ENCODE results near the gene SLC10A6.

SLC10A6 gene

DNA sequence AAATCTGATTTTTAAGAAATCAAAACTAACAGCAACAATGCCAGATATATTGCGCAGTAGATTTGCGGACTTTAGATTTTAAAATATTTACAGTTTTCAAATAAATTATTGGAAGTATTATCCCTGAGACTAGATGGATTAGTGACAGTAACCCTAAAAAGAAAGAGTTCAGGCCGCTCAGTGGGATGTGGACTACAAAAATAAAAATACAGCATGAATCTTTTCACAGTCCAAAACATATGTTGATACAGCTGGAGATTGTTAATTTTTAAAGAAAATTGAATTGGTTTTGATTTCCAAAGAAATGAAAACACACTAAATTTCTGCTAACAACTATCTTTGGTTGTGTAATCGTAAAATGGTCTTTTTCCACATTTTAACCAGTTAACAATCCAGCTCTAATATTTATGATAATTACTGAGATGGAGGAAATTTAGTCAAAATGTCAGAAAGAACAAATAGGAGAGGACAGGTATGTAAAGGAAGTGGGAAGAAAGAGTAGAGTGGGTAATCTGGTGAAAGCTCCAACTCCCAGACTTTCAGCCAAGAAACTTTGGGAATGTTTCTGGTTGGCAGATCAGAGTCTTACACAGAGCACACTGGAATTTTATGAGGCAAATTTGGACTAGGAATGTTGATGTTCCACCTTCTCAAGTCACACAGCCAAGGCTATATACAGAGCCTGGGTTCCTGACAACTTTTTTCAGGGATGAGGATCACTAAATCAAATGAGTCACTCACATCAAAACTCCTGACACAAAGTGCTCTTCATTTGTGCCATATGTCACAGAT lies 27.9 kb upstream of the SLC10A6 start:
- TF ChIP-seq, protein P1, sequence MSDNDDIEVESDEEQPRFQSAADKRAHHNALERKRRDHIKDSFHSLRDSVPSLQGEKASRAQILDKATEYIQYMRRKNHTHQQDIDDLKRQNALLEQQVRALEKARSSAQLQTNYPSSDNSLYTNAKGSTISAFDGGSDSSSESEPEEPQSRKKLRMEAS (IDR thresholded peaks at IDR 0.05) = no peak
- TF ChIP-seq FOXM1 (IDR thresholded peaks at IDR 0.05; ENCODE audit: borderline replicate concordance, low read depth) = no peak
- no peak for TF ChIP-seq CEBPB (IDR thresholded peaks at IDR 0.05)
- TF ChIP-seq RAD21 (IDR thresholded peaks at IDR 0.05; ENCODE audit: low read depth) = no peak
- no peak for TF ChIP-seq EGR1 (IDR thresholded peaks at IDR 0.05)
- TF ChIP-seq TEAD4 (IDR thresholded peaks at IDR 0.05) = no peak
- no peak for TF ChIP-seq EP300 (IDR thresholded peaks at IDR 0.05; ENCODE audit: borderline replicate concordance)
- TF ChIP-seq TCF12 (IDR thresholded peaks at IDR 0.05; ENCODE audit: low read depth) = no peak
- TF ChIP-seq CREB1 (IDR thresholded peaks at IDR 0.05; ENCODE audit: low read depth) = no peak
- TF ChIP-seq, protein P2, sequence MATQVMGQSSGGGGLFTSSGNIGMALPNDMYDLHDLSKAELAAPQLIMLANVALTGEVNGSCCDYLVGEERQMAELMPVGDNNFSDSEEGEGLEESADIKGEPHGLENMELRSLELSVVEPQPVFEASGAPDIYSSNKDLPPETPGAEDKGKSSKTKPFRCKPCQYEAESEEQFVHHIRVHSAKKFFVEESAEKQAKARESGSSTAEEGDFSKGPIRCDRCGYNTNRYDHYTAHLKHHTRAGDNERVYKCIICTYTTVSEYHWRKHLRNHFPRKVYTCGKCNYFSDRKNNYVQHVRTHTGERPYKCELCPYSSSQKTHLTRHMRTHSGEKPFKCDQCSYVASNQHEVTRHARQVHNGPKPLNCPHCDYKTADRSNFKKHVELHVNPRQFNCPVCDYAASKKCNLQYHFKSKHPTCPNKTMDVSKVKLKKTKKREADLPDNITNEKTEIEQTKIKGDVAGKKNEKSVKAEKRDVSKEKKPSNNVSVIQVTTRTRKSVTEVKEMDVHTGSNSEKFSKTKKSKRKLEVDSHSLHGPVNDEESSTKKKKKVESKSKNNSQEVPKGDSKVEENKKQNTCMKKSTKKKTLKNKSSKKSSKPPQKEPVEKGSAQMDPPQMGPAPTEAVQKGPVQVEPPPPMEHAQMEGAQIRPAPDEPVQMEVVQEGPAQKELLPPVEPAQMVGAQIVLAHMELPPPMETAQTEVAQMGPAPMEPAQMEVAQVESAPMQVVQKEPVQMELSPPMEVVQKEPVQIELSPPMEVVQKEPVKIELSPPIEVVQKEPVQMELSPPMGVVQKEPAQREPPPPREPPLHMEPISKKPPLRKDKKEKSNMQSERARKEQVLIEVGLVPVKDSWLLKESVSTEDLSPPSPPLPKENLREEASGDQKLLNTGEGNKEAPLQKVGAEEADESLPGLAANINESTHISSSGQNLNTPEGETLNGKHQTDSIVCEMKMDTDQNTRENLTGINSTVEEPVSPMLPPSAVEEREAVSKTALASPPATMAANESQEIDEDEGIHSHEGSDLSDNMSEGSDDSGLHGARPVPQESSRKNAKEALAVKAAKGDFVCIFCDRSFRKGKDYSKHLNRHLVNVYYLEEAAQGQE (IDR thresholded peaks at IDR 0.05; ENCODE audit: low read depth) = no peak
- no peak for TF ChIP-seq ZBTB7A (IDR thresholded peaks at IDR 0.05; ENCODE audit: low read depth)

DNA sequence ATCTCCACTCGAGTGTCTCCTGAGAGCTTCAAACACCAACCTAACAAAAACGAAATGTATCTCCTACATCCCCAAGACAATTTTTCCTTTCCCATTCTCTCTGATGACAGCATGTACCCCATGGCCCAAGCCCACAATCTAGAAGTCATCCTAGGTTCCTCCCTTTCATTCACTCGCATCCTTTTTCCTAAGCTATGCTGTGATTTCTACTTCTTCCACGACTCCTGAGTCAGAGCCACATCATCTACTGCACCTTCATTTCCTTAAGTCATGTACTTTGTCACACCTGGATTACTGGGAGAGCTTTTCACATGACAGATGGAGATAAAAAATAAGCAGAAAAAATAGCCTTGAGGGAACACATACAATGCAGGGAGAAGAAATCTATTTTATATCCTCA lies 23.0 kb upstream of the SLC10A6 start:
- TF ChIP-seq CREB1 (IDR thresholded peaks at IDR 0.05; ENCODE audit: low read depth) = no peak
- TF ChIP-seq EGR1 (IDR thresholded peaks at IDR 0.05) = no peak
- TF ChIP-seq EP300 (IDR thresholded peaks at IDR 0.05; ENCODE audit: borderline replicate concordance) = no peak
- TF ChIP-seq CEBPB (IDR thresholded peaks at IDR 0.05) = no peak
- TF ChIP-seq ZBTB7A (IDR thresholded peaks at IDR 0.05; ENCODE audit: low read depth) = no peak
- TF ChIP-seq, protein P3, sequence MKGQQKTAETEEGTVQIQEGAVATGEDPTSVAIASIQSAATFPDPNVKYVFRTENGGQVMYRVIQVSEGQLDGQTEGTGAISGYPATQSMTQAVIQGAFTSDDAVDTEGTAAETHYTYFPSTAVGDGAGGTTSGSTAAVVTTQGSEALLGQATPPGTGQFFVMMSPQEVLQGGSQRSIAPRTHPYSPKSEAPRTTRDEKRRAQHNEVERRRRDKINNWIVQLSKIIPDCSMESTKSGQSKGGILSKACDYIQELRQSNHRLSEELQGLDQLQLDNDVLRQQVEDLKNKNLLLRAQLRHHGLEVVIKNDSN (IDR thresholded peaks at IDR 0.05) = no peak
- TF ChIP-seq, protein P2 (IDR thresholded peaks at IDR 0.05; ENCODE audit: low read depth) = no peak
- no peak for TF ChIP-seq TAF1 (IDR thresholded peaks at IDR 0.05; ENCODE audit: low read depth)
- TF ChIP-seq RAD21 (IDR thresholded peaks at IDR 0.05; ENCODE audit: low read depth) = no peak
- TF ChIP-seq TCF12 (IDR thresholded peaks at IDR 0.05; ENCODE audit: low read depth) = no peak

DNA sequence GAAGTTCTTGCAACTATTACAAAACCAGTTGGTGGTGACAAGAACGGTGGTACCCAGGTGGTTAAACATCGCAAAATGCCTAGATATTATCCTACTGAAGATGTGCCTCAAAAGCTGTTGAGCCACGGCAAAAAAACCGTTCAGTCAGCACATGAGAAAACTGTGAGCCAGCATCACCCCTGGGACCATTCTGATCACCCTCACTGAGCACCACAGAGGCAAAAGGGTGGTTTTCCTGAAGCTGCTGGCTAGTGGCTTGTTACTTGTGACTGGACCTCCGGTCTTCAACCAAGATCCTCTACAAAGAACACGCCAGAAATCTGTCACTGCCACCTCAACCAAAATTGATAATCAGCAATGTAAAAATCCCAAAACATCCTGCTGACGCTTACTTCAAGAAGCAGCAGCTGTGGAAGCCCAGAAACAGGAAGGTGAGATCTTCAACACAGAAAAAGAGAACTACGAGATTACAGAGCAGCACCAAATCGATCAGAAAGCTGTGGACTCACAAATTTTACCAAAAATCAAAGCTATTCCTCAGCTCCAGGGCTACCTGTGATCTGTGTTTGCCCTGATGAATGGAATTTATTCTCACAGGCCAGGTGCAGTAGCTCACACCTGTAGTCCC lies 21.4 kb upstream of the SLC10A6 start:
- TF ChIP-seq TEAD4 (IDR thresholded peaks at IDR 0.05) = no peak
- TF ChIP-seq, protein P3 (IDR thresholded peaks at IDR 0.05) = no peak
- TF ChIP-seq EGR1 (IDR thresholded peaks at IDR 0.05) = no peak
- no peak for TF ChIP-seq RAD21 (IDR thresholded peaks at IDR 0.05; ENCODE audit: low read depth)
- no peak for TF ChIP-seq FOXM1 (IDR thresholded peaks at IDR 0.05; ENCODE audit: borderline replicate concordance, low read depth)
- TF ChIP-seq EP300 (IDR thresholded peaks at IDR 0.05; ENCODE audit: borderline replicate concordance) = no peak
- TF ChIP-seq TCF12 (IDR thresholded peaks at IDR 0.05; ENCODE audit: low read depth) = no peak
- no peak for TF ChIP-seq YY1 (IDR thresholded peaks at IDR 0.05; ENCODE audit: low read depth)

DNA sequence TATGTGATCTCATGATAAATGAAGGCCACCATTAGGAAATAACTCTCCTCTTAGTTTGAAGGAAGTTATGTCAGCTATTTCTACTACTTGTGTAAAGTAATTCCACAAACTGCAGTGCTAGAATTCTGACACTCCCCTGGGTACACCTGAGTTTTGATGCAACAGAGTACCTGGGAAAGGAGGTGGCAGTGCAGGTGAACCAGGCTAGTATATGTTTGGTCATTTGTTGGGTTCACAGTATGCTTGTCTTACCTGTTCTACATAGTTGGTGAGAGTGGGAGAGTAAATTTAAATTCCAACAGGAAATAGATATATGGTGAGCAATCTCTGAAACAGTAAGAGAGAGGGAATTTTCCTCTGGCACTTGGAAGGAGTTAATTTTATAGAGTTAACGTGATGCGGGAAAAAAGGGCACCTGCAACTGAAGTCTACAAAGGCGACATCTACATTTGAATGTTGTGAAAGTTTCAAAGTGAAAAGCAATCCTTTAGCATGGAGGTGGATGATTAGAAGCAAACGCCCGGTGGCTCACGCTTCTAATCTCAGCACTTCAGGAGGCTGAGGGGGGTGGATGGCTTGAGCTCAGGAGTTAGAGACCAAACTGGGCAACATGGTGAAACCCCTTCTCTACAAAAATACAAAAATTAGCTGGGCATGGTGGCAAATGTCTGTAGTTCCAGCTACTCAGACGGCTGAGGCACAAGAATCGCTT lies 8.3 kb upstream of the SLC10A6 start:
- TF ChIP-seq EP300 (IDR thresholded peaks at IDR 0.05; ENCODE audit: borderline replicate concordance) = no peak
- no peak for TF ChIP-seq NFIC (IDR thresholded peaks at IDR 0.05)
- TF ChIP-seq, protein P2 (IDR thresholded peaks at IDR 0.05; ENCODE audit: low read depth) = no peak
- no peak for TF ChIP-seq TAF1 (IDR thresholded peaks at IDR 0.05; ENCODE audit: low read depth)
- no peak for TF ChIP-seq RAD21 (IDR thresholded peaks at IDR 0.05; ENCODE audit: low read depth)
- TF ChIP-seq, protein P1 (IDR thresholded peaks at IDR 0.05) = no peak
- no peak for TF ChIP-seq YY1 (IDR thresholded peaks at IDR 0.05; ENCODE audit: low read depth)

All from Ishikawa (cell line).